T-helper 2 cell treated with Interferon-gamma antibody and Interleukin-4, amounts not matched to agents 100 ng/mL and 5 ng/mL, for 36 hours (primary cell): ENCODE measurements around the gene GRK3. TPM values are rescaled to one million over a fixed set of nuclear protein-coding genes. Genes with fewer than 3 reads are reported as not detected.
"Not testable (repeated sequence)": the region's sequence is repeated elsewhere in the genome, so short reads cannot be mapped to it uniquely, and the experiment has no call there.

Experiments
- intact Hi-C: fragments of 100-400 bp; cut with micrococcal nuclease; formaldehyde crosslinking; loops from one replicate; pipeline ENCODE4 v1.15.1; 2023
- total RNA-seq: library from RNA; stranded (reverse); gene quantifications from 2 replicates; pipeline ENCODE4 v1.2.3, GENCODE V29; 2022

Gene GRK3
- total RNA-seq, 1 donor from 2014 or later, result 45.0 TPM

DNA sequence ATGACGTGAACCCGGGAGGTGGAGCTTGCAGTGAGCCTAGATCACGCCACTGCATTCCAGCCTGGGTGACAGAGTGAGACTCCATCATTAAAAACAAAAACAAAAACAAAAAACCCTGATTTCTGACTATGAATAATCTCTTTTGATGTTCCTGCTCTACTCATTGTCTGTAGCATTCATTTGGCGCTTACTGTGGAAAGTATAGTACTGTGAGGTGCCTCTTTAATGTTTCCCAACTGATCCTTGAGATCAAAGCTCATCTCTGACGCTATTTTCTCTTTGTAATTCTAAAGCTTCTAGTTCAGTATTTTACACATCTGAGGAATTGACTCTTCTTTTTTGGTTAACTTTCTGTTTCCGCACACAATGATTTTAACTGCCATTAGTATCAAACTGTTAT is 60.0 kb downstream of the GRK3 start:
- intact Hi-C loops, result no loop called here

DNA sequence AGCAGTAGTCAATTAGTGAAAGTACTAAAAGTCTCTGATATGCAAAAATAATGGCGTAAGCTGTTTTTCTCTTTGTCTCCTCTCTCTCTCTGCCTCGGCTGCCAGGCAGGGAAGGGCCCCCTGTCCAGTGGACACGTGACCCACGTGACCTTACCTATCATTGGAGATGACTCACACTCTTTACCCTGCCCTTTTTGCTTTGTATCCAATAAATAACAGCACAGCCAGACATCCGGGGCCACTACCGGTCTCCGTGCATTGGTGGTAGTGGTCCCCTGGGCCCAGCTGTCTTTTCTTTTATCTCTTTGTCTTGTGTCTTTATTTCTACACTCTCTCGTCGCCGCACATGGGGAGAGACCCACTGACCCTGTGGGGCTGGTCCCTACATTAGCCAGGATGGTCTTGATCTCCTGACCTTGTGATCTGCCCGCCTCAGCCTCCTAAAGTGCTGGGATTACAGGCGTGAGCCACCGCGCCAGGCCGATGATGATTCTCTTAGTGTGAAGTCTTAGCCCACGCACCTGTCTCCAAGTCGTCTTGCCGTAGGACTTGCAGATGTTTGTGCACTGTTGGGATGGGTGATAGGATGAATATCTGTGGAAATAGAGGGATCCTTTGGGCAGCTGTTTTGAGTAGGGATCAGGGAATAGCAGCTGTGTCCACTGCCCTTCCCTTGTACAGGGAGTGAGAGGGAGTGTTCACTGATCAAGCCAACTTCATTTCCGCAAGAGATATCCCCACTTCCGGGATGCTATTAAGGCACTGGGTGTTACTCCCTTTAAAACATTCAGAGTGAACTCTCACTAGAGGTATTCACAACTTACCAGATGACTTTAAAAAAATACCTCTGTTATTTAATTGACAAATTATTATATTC is 61.5 kb downstream of the GRK3 start:
- intact Hi-C loops, result not testable (repeated sequence)

DNA sequence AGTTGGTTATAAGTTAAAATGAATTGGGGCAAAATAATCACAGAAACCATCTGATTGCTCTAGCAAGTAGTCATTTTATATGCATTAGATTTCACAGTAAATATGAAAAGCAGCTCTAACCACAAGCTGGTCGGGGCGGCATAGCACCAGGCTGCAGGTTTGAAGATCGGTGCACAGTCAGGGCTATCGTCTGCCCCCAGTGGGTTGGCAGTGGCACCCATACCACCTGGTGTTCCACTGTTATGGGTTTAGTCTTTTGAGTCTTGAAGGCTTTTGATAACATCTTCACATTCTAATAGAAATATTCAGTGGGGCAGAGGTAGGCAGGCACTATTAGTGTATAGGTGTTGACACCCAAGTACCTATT is 62.1 kb downstream of the GRK3 start:
- intact Hi-C loops, result no loop called here

GRCh38 chr22:25627271-25627852 is 62.9 kb downstream of the GRK3 start:
- intact Hi-C loops, result no loop called here

GRCh38 chr22:25628494-25628893 is 64.0 kb downstream of the GRK3 start:
- intact Hi-C loops, result no loop called here

GRCh38 chr22:25629613-25630012 is 65.1 kb downstream of the GRK3 start:
- intact Hi-C loops, result no loop called here

- intact Hi-C loops, result no loop called here
Measured at GRCh38 chr22:25630447-25630846, 66.0 kb downstream of the GRK3 start.

DNA sequence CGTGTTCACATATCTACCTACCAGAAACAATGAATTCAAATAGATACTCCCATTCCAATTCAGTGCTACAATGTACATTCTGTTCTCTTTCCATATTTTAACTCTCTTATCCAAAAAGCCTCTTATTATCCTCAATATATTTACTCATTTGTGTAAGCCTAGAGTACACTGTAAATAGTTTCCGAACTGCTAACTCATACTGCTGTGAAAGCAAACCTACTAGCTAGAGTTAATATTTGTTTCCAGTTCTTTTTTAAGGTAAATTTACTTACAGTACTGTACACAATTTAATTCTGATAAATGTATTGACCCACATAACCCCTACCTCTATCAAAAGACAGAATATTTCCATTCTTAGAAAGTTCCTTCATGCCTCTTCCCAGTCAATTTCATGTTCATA is 71.8 kb downstream of the GRK3 start:
- intact Hi-C loops, result no loop called here

- intact Hi-C loops, result no loop called here
Measured at GRCh38 chr22:25637032-25637431, 72.6 kb downstream of the GRK3 start.

GRCh38 chr22:25637672-25638071 is 73.2 kb downstream of the GRK3 start:
- intact Hi-C loops, result no loop called here

GRCh38 chr22:25638638-25639037 is 74.2 kb downstream of the GRK3 start:
- intact Hi-C loops, result no loop called here

DNA sequence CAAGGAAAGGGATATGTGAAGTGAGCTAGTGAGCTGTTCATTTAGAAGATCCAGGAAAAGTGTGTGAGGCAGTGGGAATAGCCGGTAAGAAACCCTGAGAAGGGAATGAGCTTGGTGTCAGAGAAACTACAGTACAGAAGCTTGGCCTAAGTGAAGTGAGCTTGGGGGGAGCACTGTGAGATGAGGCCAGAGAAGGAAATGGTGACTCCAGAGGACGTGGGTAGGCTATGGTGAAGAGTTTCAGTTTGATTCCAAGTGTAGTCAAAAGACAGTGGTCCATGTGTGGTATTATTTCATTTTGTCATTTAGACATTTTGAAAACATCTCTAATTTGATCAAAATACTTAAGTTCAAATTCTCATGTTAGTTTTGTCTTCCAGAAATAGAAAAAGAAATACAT is 77.2 kb downstream of the GRK3 start:
- intact Hi-C loops, result no loop called here

DNA sequence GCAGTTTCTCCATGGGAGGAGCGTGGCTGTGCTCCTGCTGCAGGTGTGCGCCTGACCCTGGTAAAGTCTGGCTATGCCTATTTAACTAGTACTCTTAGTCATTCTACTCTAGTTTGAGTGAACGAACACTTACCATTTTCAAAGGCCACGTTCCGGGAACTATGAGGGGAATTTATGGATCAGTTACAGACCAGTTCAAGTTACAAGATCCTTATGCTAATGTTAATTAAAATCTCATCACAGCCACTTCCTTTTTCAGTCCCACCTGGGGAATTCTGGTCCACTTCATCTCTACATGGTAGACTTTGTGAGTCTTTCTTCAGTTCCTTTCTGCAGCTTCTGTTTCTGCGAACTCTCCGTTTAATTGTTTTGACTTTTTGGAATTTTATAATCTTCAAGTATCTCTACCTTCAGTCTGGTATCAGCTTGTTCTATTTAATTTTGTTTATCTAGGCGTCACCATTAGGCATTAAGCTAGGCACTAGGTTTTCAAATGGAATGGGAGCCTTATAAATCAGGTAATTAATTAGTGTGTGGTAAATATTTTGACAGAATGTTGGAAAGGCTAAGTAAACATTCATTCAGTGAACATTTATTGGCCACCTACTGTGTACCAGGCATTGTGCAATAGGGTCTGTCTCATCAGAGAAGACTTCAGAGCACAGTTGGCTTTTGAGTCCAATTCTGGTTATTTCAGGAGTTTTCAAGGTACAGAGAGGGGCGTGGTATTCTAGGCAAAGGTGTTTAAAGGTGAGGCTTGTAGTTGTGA is 78.9 kb downstream of the GRK3 start:
- intact Hi-C loops, result no loop called here

- intact Hi-C loops, result no loop called here
Measured at GRCh38 chr22:25644122-25644521, 79.6 kb downstream of the GRK3 start.

DNA sequence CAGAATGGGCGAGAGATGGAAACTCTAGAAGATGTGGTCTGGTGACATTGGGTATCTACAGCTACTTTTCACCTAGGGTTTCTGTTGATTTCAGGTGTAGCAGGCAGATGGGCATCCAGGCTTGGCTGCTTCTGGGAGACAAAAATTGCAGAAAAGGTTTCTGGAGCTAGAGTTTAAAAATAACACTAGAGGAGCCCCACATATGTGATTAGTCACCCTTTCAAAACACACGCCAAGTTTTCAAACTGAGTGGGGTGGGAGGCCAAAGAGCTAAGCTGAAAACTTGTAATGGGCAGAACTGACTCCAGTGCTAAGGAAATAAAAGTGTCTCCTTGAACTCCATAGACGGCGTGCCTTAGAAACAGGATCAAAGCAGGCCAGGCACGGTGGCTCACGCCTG is 80.8 kb downstream of the GRK3 start:
- intact Hi-C loops, result no loop called here

DNA sequence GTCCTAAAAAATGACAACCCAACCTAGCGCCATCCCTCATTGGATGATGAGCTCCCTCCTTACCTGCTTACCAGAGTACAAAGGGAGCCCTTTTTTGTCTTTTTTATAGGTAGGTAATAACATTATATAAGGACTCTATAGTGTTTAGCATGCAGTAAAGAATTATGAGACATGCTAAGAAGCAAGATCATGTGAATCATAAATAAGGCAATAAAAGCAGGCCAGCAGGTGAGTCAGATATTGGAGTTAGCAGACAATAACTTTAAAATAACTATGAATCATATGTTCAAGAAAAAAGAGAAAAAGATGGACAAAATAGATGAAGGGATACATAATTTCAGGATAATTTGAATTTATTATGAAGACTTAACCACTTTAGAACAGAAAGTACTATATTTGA is 81.5 kb downstream of the GRK3 start:
- intact Hi-C loops, result no loop called here

DNA sequence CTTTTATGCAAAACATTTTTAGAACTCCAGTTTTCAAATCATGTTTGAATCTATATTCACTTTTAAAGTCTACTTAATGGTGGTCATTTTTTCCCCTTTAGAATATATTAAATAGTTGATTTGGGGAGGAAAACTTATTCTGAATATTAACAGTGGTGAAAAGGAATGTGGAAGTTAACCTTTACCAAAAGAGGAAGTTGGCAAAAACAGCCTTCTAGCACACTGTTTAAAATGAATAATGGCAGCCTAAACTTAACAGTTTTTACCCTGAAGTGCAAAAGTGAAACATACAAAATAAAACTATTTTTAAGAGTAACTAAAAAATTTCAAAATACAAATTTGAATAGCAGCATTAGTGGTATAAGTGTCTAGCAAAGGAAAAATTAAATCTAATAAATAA is 86.4 kb downstream of the GRK3 start:
- intact Hi-C loops, result no loop called here

DNA sequence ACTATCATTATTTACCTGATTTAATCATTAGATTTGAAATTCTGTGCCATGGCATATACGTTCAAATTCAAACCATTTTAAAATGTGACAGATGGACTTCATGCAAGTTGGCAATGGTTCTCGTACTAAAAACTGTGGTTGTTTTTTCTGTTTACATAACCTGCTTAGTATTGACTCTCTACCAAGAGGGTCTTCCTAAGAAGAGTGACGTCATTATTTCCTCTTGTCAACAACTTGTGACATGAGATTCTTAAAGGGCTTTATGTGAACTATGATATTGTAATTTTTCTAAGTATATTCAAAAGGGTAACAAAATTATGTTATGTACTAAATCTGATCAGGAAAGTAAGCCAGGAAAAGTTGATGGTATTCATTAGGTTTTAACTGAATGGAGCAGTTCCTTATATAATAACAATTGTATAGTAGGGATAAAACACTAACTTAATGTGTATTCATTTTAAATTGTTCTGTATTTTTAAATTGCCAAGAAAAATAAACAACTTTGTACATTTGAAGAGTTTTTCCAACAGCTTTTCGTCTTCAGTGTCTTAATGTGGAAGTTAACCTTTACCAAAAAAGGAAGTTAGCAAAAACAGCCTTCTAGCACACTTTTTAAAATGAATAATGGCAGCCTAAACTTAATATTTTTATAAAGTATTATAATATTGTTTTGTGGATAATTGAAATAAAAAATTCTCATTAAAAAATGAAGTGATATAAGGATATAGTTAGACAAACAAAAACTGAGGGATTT is 87.0 kb downstream of the GRK3 start:
- intact Hi-C loops, result no loop called here

- intact Hi-C loops, result no loop called here
Measured at GRCh38 chr22:25654676-25655075, 90.2 kb downstream of the GRK3 start.

GRCh38 chr22:25655371-25655935 is 91.0 kb downstream of the GRK3 start:
- intact Hi-C loops, result no loop called here

GRCh38 chr22:25656724-25657123 is 92.2 kb downstream of the GRK3 start:
- intact Hi-C loops, result no loop called here
